ENCODE measurements around the gene ADGRA3.

GRCh38 chr4:22339491-22339890 is 176.4 kb downstream of the ADGRA3 start:
- TF ChIP-seq, protein P1, sequence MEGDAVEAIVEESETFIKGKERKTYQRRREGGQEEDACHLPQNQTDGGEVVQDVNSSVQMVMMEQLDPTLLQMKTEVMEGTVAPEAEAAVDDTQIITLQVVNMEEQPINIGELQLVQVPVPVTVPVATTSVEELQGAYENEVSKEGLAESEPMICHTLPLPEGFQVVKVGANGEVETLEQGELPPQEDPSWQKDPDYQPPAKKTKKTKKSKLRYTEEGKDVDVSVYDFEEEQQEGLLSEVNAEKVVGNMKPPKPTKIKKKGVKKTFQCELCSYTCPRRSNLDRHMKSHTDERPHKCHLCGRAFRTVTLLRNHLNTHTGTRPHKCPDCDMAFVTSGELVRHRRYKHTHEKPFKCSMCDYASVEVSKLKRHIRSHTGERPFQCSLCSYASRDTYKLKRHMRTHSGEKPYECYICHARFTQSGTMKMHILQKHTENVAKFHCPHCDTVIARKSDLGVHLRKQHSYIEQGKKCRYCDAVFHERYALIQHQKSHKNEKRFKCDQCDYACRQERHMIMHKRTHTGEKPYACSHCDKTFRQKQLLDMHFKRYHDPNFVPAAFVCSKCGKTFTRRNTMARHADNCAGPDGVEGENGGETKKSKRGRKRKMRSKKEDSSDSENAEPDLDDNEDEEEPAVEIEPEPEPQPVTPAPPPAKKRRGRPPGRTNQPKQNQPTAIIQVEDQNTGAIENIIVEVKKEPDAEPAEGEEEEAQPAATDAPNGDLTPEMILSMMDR (IDR thresholded peaks at IDR 0.05) = no peak
- no peak for TF ChIP-seq POLR2AphosphoS5 (IDR thresholded peaks at IDR 0.05)
